Measurements from ENCODE around the gene CHIC2.
"Not testable (repeated sequence)": the region's sequence is repeated elsewhere in the genome, so short reads cannot be mapped to it uniquely, and the experiment has no call there.

CHIC2 gene

GRCh38 chr4:54027311-54027710 lies 37.1 kb downstream of the CHIC2 start:
- no peak overlapping the region for H3K4me3 ChIP-seq (ENCODE audit: low read depth, low read length)
- no peak for DNase-seq (ENCODE audit: low read depth, low spot score)
- in situ Hi-C loops (cut with HindIII; ENCODE audit: low sequenced_read_pairs): no loop called here
- no peak for TF ChIP-seq CTCF (IDR thresholded peaks at IDR 0.05; ENCODE audit: low read depth, low read length)

- TF ChIP-seq CTCF (IDR thresholded peaks at IDR 0.05; ENCODE audit: low read depth, low read length): no peak
- in situ Hi-C loops (cut with HindIII; ENCODE audit: low sequenced_read_pairs): no loop called here
Measured at GRCh38 chr4:54025582-54025981, 38.8 kb downstream of the CHIC2 start.

GRCh38 chr4:54023019-54023418 lies 41.4 kb downstream of the CHIC2 start:
- in situ Hi-C loops (cut with HindIII; ENCODE audit: low sequenced_read_pairs); DNase-seq (ENCODE audit: low read depth, low spot score); H3K4me3 ChIP-seq (ENCODE audit: low read depth, low read length): not testable (repeated sequence)

More at GRCh38 chr4:54025582-54025981, 38.8 kb downstream of the CHIC2 start:
- H3K4me3 ChIP-seq (ENCODE audit: low read depth, low read length): no peak overlapping the region
- no peak for DNase-seq (ENCODE audit: low read depth, low spot score)

GRCh38 chr4:54017974-54018373 lies 46.4 kb downstream of the CHIC2 start:
- in situ Hi-C loops (cut with HindIII; ENCODE audit: low sequenced_read_pairs): no loop called here
- no peak overlapping the region for H3K4me3 ChIP-seq (ENCODE audit: low read depth, low read length)
- no peak for TF ChIP-seq CTCF (IDR thresholded peaks at IDR 0.05; ENCODE audit: low read depth, low read length)
- DNase-seq (ENCODE audit: low read depth, low spot score): no peak

- no peak overlapping the region for H3K4me3 ChIP-seq (ENCODE audit: low read depth, low read length)
- DNase-seq (ENCODE audit: low read depth, low spot score): no peak
- TF ChIP-seq CTCF (IDR thresholded peaks at IDR 0.05; ENCODE audit: low read depth, low read length): no peak
- in situ Hi-C loops (cut with HindIII; ENCODE audit: low sequenced_read_pairs): no loop called here
Measured at GRCh38 chr4:54017308-54017707, 47.1 kb downstream of the CHIC2 start.

GRCh38 chr4:54016504-54016903 lies 47.9 kb downstream of the CHIC2 start:
- H3K4me3 ChIP-seq (ENCODE audit: low read depth, low read length): no peak overlapping the region
- no peak for DNase-seq (ENCODE audit: low read depth, low spot score)
- in situ Hi-C loops (cut with HindIII; ENCODE audit: low sequenced_read_pairs): no loop called here
- no peak for TF ChIP-seq CTCF (IDR thresholded peaks at IDR 0.05; ENCODE audit: low read depth, low read length)

GRCh38 chr4:54015423-54016030 lies 48.9 kb downstream of the CHIC2 start:
- no peak overlapping the region for H3K4me3 ChIP-seq (ENCODE audit: low read depth, low read length)
- TF ChIP-seq CTCF (IDR thresholded peaks at IDR 0.05; ENCODE audit: low read depth, low read length): no peak
- in situ Hi-C loops (cut with HindIII; ENCODE audit: low sequenced_read_pairs): no loop called here
- no peak for DNase-seq (ENCODE audit: low read depth, low spot score)
